ENCODE data around the gene PYDC1.

The PYDC1 gene

DNA sequence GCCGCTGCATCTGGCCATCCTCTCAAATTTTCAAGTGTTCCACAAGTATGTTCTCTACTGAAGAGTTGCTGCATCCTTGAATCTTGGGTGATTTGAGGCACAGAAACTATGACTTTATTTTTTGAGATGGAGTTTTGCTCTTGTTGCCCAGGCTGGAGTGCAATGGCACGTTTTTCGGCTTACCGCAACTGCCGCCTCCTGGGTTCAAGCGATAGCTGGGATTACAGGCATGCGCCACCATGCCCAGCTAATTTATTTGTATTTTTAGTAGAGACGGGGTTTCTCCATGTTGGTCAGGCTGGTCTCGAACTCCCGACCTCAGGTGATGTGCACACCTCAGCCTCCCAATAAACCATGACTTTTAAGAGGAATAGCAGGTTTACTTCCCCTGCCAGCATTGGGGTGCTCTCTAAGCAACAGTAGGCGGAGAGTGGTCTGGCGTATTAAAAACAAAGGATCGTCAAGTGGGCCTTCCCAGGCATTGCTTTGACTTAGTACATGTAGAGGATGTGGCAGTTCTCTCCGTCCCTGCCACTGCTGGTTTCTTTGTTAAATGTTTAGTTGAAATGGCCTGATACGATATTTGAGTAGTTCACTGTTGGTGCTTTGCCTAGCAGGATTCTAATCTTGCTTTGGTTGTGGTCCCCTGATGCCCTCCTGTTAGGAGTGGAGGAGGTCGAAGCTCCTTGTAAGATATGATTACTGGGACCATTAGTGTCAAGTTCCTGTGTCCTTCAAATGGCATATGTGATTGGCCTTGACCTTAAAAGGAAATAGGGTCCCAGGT is 23.9 kb downstream of the PYDC1 start:
- DNase-seq (ENCODE audit: low read depth): no peak
- no peak overlapping the region for H3K4me3 ChIP-seq (ENCODE audit: low read depth, low read length)
- TF ChIP-seq, protein P1, sequence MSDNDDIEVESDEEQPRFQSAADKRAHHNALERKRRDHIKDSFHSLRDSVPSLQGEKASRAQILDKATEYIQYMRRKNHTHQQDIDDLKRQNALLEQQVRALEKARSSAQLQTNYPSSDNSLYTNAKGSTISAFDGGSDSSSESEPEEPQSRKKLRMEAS (IDR thresholded peaks at IDR 0.05; ENCODE audit: low read depth, low read length): no peak
- TF ChIP-seq MYC (IDR thresholded peaks at IDR 0.05; ENCODE audit: low read depth, low read length): no peak
- TF ChIP-seq POLR2A (IDR thresholded peaks at IDR 0.05; ENCODE audit: extremely low read depth, insufficient read length): no peak
- TF ChIP-seq, protein P2, sequence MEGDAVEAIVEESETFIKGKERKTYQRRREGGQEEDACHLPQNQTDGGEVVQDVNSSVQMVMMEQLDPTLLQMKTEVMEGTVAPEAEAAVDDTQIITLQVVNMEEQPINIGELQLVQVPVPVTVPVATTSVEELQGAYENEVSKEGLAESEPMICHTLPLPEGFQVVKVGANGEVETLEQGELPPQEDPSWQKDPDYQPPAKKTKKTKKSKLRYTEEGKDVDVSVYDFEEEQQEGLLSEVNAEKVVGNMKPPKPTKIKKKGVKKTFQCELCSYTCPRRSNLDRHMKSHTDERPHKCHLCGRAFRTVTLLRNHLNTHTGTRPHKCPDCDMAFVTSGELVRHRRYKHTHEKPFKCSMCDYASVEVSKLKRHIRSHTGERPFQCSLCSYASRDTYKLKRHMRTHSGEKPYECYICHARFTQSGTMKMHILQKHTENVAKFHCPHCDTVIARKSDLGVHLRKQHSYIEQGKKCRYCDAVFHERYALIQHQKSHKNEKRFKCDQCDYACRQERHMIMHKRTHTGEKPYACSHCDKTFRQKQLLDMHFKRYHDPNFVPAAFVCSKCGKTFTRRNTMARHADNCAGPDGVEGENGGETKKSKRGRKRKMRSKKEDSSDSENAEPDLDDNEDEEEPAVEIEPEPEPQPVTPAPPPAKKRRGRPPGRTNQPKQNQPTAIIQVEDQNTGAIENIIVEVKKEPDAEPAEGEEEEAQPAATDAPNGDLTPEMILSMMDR (IDR thresholded peaks at IDR 0.05; ENCODE audit: low read depth, low read length): no peak

DNA sequence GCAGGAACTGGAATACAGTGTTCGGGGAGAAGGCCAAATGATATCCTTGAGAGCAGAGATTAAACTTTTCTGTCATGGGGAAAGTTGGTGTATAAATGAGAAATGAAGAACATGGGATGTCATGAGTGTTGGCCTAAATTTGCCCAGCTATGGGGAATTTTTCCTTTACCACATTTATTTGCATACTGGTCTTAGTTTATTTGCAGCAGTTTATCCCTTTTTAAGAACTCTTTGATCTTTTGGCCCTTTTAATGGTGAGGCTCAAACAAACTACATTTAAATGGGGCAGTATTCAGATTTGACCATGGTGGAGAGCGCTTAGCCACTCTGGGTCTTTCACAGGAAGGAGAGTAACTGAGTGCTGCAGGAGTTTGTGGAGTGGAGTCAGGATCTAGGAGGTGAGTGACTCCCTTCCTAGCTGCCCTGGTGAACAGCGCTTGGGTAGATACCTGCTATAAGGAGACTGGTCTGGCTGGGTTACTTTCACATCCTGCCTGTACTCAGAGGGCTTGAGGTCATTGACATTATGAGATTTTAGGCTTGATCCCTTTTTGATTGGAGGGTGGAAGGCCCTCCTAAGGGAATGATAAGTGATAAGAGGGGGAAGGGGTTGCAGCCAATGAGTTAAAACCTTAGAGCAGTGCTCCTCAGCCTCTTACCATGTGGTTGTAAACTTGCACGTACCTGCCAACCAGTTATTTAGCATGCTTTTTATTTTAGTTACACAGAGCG is 25.1 kb downstream of the PYDC1 start:
- TF ChIP-seq POLR2A (IDR thresholded peaks at IDR 0.05; ENCODE audit: extremely low read depth, insufficient read length) (peak; percentile 11), MYC (IDR thresholded peaks at IDR 0.05; ENCODE audit: low read depth, low read length) (no peak)
- no peak overlapping the region for H3K4me3 ChIP-seq (ENCODE audit: low read depth, low read length)
- DNase-seq (ENCODE audit: low read depth): no peak

DNA sequence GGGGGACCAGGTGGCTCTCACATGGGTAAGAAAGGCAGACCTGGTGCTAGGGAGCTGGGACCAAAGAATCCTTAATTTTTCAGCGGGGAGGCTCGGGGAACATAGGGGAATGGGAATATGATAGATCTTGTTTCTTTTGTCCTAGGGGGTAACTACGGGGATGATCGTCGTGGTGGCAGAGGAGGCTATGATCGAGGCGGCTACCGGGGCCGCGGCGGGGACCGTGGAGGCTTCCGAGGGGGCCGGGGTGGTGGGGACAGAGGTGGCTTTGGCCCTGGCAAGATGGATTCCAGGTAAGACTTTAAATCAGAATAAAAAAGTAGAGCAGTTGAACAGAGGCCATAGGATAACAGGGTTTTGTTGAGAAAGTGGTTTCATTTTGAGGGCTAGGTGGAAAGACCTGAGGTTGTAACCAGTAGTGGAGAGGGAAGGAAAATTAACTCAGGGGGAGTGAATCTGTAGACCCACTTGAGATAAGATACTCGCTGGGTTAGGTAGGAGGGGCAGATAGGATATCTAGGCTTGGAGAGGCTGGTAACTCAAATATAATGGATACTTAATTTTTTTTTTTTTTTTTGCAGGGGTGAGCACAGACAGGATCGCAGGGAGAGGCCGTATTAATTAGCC is 26.0 kb downstream of the PYDC1 start:
- no peak for DNase-seq (ENCODE audit: low read depth)
- TF ChIP-seq POLR2A (IDR thresholded peaks at IDR 0.05; ENCODE audit: extremely low read depth, insufficient read length) (no peak), MYC (IDR thresholded peaks at IDR 0.05; ENCODE audit: low read depth, low read length) (no peak)
- TF ChIP-seq, protein P1 (IDR thresholded peaks at IDR 0.05; ENCODE audit: low read depth, low read length): no peak
- TF ChIP-seq, protein P2 (IDR thresholded peaks at IDR 0.05; ENCODE audit: low read depth, low read length): no peak
- no peak overlapping the region for H3K4me3 ChIP-seq (ENCODE audit: low read depth, low read length)

DNA sequence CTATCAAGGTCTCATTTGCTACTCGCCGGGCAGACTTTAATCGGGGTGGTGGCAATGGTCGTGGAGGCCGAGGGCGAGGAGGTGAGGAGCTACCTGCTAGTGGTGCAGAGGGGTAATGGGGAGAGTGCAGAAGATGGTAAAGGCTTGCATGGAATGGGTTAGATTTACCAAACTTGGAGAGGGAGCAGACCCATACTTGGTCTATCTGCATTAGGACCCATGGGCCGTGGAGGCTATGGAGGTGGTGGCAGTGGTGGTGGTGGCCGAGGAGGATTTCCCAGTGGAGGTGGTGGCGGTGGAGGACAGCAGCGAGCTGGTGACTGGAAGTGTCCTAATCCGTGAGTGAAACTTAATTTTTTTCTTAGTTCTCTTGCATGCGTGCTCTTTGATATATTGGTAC is 26.9 kb downstream of the PYDC1 start:
- no peak for TF ChIP-seq POLR2A (IDR thresholded peaks at IDR 0.05; ENCODE audit: extremely low read depth, insufficient read length)
- TF ChIP-seq, protein P2 (IDR thresholded peaks at IDR 0.05; ENCODE audit: low read depth, low read length): no peak
- DNase-seq (ENCODE audit: low read depth): peak; percentile 1

DNA sequence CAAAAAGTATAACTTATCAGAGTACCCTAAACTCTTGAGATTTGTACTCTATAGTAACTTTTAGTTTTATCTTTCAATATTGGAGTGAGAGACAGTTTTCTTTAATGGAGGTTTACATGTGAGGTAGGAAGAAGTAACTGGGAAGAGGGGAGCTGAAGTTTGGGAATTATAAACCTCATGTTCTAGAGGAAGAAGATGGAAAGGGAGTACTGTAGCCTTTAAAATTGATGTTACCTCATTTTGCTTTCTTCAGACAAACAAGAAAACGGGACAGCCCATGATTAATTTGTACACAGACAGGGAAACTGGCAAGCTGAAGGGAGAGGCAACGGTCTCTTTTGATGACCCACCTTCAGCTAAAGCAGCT is 27.5 kb downstream of the PYDC1 start:
- H3K4me3 ChIP-seq (ENCODE audit: low read depth, low read length): no peak overlapping the region
- TF ChIP-seq, protein P2 (IDR thresholded peaks at IDR 0.05; ENCODE audit: low read depth, low read length): no peak
- TF ChIP-seq, protein P1 (IDR thresholded peaks at IDR 0.05; ENCODE audit: low read depth, low read length): no peak
- TF ChIP-seq POLR2A (IDR thresholded peaks at IDR 0.05; ENCODE audit: extremely low read depth, insufficient read length) (no peak), MYC (IDR thresholded peaks at IDR 0.05; ENCODE audit: low read depth, low read length) (no peak)
- no peak for DNase-seq (ENCODE audit: low read depth)

More for the DNA sequence above, 26.9 kb downstream of the PYDC1 start:
- H3K4me3 ChIP-seq (ENCODE audit: low read depth, low read length): no peak overlapping the region

Data from NB4 (cell line).